HepG2 (cell line): ENCODE data around the gene ASAP2. TPM values are rescaled to one million over a fixed set of nuclear protein-coding genes. Genes with fewer than 3 reads are reported as not detected.

Experiments
- AKNA ChIP-seq: sonication (generic); formaldehyde crosslinking; IDR thresholded peaks from 2 replicates; pipeline ENCODE4 v1.4.0; 2020; ENCODE audit warnings: missing genetic modification reagents, borderline replicate concordance
- CREM ChIP-seq, 2 experiments: sonication (generic) in 1 of 2; formaldehyde crosslinking in 1 of 2; IDR thresholded peaks; 2 replicates each; pipeline versions ENCODE4 v1.4.0 to v1.6.1; 2016 to 2020; ENCODE audit warnings: antibody characterized with exemption in 1 of 2, mild to moderate bottlenecking in 1 of 2, missing genetic modification reagents in 1 of 2
- KDM4B ChIP-seq: sonication (generic); formaldehyde crosslinking; IDR thresholded peaks from 2 replicates; pipeline ENCODE4 v1.4.0; 2020; ENCODE audit warnings: missing genetic modification reagents
- KIAA2018 ChIP-seq: sonication (generic); formaldehyde crosslinking; IDR thresholded peaks from 2 replicates; pipeline ENCODE4 v1.5.0; 2020; ENCODE audit warnings: mild to moderate bottlenecking, missing genetic modification reagents, borderline replicate concordance
- polyA plus RNA-seq, 8 experiments: library from polyadenylated mRNA; depleted of rRNA in 3 of 8; stranded (reverse) in 7 of 8; unstranded in 1 of 8; fragments of >200 nt; fragmentation: Illumina TruSeq in 4 of 8; extraction: Trizol in 4 of 8; gene quantifications; 2 replicates each; pipeline versions ENCODE4 v1.2.1 to v1.2.3, GENCODE V29; 2011 to 2016; ENCODE audit warnings: low read depth in 4 of 8, missing spikeins in 1 of 8, mixed read lengths in 1 of 8; ENCODE audit not compliant: insufficient read depth in 1 of 8
- total RNA-seq, 5 experiments: library from RNA; depleted of rRNA; stranded (reverse); fragments of >200 nt; fragmentation: Illumina TruSeq; extraction: Trizol; gene quantifications; 2 replicates each; pipeline ENCODE4 v1.2.3, GENCODE V29; 2016; ENCODE audit warnings: low read depth in 1 of 5
- TF ChIP-seq, protein P1 (sequence below): sonication (generic); formaldehyde crosslinking; IDR thresholded peaks from 2 replicates; pipeline ENCODE4 v1.4.0; 2020; ENCODE audit warnings: missing genetic modification reagents

ASAP2 gene
- total and polyA plus RNA-seq, 2 of the 13 experiments (the other 11 are each of a cell fraction or from before 2014, with no cell fraction given), result 7.3 to 22.3 TPM

GRCh38 chr2:9276074-9276473 is 69.5 kb downstream of the ASAP2 start (continued):
- TF ChIP-seq, protein P1, sequence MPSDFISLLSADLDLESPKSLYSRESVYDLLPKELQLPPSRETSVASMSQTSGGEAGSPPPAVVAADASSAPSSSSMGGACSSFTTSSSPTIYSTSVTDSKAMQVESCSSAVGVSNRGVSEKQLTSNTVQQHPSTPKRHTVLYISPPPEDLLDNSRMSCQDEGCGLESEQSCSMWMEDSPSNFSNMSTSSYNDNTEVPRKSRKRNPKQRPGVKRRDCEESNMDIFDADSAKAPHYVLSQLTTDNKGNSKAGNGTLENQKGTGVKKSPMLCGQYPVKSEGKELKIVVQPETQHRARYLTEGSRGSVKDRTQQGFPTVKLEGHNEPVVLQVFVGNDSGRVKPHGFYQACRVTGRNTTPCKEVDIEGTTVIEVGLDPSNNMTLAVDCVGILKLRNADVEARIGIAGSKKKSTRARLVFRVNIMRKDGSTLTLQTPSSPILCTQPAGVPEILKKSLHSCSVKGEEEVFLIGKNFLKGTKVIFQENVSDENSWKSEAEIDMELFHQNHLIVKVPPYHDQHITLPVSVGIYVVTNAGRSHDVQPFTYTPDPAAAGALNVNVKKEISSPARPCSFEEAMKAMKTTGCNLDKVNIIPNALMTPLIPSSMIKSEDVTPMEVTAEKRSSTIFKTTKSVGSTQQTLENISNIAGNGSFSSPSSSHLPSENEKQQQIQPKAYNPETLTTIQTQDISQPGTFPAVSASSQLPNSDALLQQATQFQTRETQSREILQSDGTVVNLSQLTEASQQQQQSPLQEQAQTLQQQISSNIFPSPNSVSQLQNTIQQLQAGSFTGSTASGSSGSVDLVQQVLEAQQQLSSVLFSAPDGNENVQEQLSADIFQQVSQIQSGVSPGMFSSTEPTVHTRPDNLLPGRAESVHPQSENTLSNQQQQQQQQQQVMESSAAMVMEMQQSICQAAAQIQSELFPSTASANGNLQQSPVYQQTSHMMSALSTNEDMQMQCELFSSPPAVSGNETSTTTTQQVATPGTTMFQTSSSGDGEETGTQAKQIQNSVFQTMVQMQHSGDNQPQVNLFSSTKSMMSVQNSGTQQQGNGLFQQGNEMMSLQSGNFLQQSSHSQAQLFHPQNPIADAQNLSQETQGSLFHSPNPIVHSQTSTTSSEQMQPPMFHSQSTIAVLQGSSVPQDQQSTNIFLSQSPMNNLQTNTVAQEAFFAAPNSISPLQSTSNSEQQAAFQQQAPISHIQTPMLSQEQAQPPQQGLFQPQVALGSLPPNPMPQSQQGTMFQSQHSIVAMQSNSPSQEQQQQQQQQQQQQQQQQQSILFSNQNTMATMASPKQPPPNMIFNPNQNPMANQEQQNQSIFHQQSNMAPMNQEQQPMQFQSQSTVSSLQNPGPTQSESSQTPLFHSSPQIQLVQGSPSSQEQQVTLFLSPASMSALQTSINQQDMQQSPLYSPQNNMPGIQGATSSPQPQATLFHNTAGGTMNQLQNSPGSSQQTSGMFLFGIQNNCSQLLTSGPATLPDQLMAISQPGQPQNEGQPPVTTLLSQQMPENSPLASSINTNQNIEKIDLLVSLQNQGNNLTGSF (CRISPR knock-in tag), result no peak
- TF ChIP-seq KDM4B, result no peak
- TF ChIP-seq KIAA2018, result no peak
- TF ChIP-seq CREM (IDR thresholded peaks at IDR 0.05), result no peak
- TF ChIP-seq CREM (CRISPR knock-in tag; IDR thresholded peaks at IDR 0.05), result no peak
- no peak for TF ChIP-seq AKNA (CRISPR knock-in tag)
